HG03060 (cell line): ENCODE data around the gene MYADML2.
"Not testable (repeated sequence)": the region's sequence is repeated elsewhere in the genome, so short reads cannot be mapped to it uniquely, and the experiment has no call there.

Experiments
- ATAC-seq: cut with Tn5 transposase; IDR thresholded peaks from one replicate; pipeline ENCODE4 v1.9.1; 2021; ENCODE audit warnings: low read depth, moderate number of reproducible peaks; ENCODE audit not compliant: unreplicated experiment

Gene MYADML2

GRCh38 chr17:81927152-81927652 is 19.8 kb downstream of the MYADML2 start:
- no peak for ATAC-seq

GRCh38 chr17:81926451-81927151 is 20.4 kb downstream of the MYADML2 start:
- no peak for ATAC-seq

- ATAC-seq: no peak
These were observed 21.1 kb downstream of the MYADML2 start for GRCh38 chr17:81925860-81926450.

- no peak for ATAC-seq
These were observed 22.2 kb downstream of the MYADML2 start for GRCh38 chr17:81924557-81925532.

GRCh38 chr17:81923302-81924260 is 23.5 kb downstream of the MYADML2 start:
- no peak for ATAC-seq

GRCh38 chr17:81922566-81923301 is 24.3 kb downstream of the MYADML2 start:
- no peak for ATAC-seq

GRCh38 chr17:81921996-81922565 is 25.0 kb downstream of the MYADML2 start:
- ATAC-seq: no peak

GRCh38 chr17:81921537-81921862 is 25.5 kb downstream of the MYADML2 start:
- ATAC-seq: no peak

GRCh38 chr17:81920612-81921536 is 26.2 kb downstream of the MYADML2 start:
- no peak for ATAC-seq

- ATAC-seq: no peak
These were observed 28.0 kb downstream of the MYADML2 start for GRCh38 chr17:81918832-81919545.

- ATAC-seq: not testable (repeated sequence)
These were observed 28.7 kb downstream of the MYADML2 start for GRCh38 chr17:81918333-81918669.

- ATAC-seq: no peak
These were observed 29.3 kb downstream of the MYADML2 start, which contains the start of gene SIRT7 for GRCh38 chr17:81917565-81918332. Gene SIRT7, minus strand, starts transcription at chr17:81918176. Its CDS starts 45 bp downstream, at chr17:81918131.

GRCh38 chr17:81916234-81917001 is 30.6 kb downstream of the MYADML2 start:
- ATAC-seq: no peak

GRCh38 chr17:81915331-81915730 is 31.7 kb downstream of the MYADML2 start:
- ATAC-seq: no peak

- no peak for ATAC-seq
These were observed 32.8 kb downstream of the MYADML2 start for GRCh38 chr17:81914103-81914850.
